HAP-1 (cell line): Measurements from ENCODE around the gene GRM8.
A peak's percentile ranks its signal among the peaks of the same experiment; 100 is the strongest.
"Not testable (repeated sequence)": the region's sequence is repeated elsewhere in the genome, so short reads cannot be mapped to it uniquely, and the experiment has no call there.

ENCODE experiments used
- DNase-seq, 2 experiments: peaks; one replicate each; pipeline ENCODE4 v3.0.0-alpha.2; 2016 to 2020; ENCODE audit warnings: low spot score in 2 of 2
- H3K27me3 ChIP-seq: fragments of 250-450 bp; sonication (Bioruptor Pico); 2 replicates; pipeline ENCODE4 v1.5.1; 2020; ENCODE audit warnings: low read depth, mild to moderate bottlenecking, moderate library complexity
- H3K36me3 ChIP-seq: fragments of 250-450 bp; sonication (Bioruptor Pico); replicated peaks from 2 replicates; pipeline ENCODE4 v1.5.1; 2020; ENCODE audit warnings: mild to moderate bottlenecking
- H3K4me1 ChIP-seq: fragments of 250-450 bp; sonication (Bioruptor Pico); 2 replicates; pipeline ENCODE4 v1.5.1; 2020; ENCODE audit warnings: mild to moderate bottlenecking
- H3K4me3 ChIP-seq: fragments of 250-450 bp; sonication (Bioruptor Pico); 2 replicates; pipeline ENCODE4 v1.5.1; 2020; ENCODE audit warnings: mild to moderate bottlenecking, moderate library complexity
- H3K9me3 ChIP-seq: fragments of 250-450 bp; sonication (Bioruptor Pico); 2 replicates; pipeline ENCODE4 v1.5.1; 2020; ENCODE audit warnings: mild to moderate bottlenecking, moderate library complexity
- in situ Hi-C: fragments of 300-500 bp; cut with MboI; formaldehyde crosslinking; loops from 3 replicates; pipeline ENCODE4 v1.14.3; 2020; ENCODE audit warnings: low sequenced_read_pairs, inconsistent platforms, mixed read lengths

Gene GRM8

DNA sequence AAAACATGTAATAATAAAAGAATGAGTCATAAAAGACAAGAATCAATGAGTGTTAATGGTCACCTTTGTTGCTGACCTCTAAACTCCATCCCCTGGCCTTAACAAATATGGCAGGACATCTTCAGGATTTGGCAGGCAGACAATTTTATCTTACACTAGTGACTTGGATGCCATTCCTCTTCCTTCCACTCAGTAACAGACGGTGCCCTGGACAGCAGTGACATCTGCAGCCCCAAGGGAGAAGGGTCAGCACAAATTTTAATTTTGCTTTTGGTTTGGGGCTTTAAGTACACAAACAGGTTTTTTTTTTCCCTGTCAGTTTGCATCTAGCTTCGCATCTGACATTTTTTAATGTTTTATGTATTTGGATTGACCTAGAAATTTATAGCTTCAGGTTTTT lies 370.8 kb downstream of the GRM8 start:
- H3K27me3 ChIP-seq, H3K4me1 ChIP-seq, in situ Hi-C loops, H3K36me3 ChIP-seq, H3K9me3 ChIP-seq, H3K4me3 ChIP-seq, DNase-seq: not testable (repeated sequence)

DNA sequence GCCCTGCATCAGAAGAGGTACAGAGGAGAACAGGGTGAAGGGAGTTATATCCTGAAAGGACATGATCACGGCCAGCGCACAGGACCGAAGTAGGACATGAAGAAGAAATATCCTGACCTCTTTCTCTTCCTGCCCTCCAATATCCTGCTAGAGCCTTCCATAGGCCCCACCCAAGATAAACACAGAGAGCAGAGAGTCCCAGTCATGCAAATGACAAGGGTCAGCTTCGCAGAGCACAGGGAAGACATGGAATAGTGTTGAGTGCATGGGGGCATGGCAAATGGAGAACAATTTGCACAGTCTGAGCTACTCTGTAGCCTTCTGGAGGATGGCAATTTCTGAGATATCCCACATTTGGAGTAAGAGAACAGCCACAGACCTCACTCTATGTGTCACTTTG lies 371.4 kb downstream of the GRM8 start:
- in situ Hi-C loops: no loop called here
- DNase-seq: no peak

DNA sequence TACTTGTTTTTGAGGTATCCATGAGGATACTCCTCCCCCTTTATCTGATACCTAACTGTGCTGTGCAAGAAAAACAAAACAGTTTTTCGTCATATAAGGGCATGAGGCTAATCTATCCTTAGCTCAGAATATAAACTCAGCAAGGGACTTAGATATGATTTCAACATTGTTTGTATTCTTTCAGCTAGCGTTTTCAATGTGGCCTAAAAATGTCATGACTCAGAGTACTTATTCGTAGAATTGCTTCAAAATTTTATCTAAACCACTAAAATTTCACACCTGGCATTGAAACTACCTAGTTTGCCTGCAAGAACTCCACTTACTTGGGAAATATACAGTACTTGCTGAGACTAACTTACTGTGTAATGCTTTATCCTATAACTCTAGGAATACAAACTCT lies 376.2 kb downstream of the GRM8 start:
- H3K36me3 ChIP-seq, H3K4me3 ChIP-seq, H3K27me3 ChIP-seq, H3K9me3 ChIP-seq, in situ Hi-C loops, DNase-seq, H3K4me1 ChIP-seq: not testable (repeated sequence)

More for the DNA sequence above, 371.4 kb downstream of the GRM8 start:
- H3K4me3 ChIP-seq: no peak overlapping the region
- H3K27me3 ChIP-seq: no peaks in the 10 kb centered on the region
- no peaks in the 10 kb centered on the region for H3K4me1 ChIP-seq
- no peaks in the 10 kb centered on the region for H3K36me3 ChIP-seq
- H3K9me3 ChIP-seq: no peaks in the 10 kb centered on the region

DNA sequence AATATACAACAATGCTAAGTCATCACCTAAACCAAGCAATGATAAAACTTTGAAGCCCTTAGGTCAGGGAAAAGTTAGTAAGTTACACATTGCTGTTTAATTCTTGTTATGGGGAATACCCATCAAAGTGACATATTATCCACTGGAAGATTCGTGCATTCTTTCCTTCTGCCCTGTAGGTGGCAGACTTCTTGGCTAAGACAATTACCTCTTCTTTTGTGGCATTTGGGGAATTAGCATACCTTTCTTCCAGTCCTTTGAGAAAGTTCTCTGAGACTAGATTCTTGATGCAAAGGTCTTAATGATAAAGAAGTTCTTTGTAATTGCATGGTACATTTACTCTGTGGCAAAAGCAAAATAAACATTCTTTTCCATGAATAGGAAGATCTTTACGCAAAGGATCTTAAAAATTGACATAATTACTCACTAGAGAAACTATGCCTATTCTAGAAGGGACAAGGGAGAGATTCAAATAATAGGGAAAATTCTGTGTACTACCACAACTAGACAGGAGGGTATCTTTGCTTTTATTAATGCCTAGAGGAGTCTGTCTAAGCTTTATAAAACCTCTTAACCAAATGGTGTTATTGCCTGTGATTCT lies 395.9 kb downstream of the GRM8 start:
- in situ Hi-C loops: no loop called here
- H3K4me3 ChIP-seq: no peak overlapping the region
- peak in 1 of 2 experiments; percentile 58 for DNase-seq
- no peaks in the 10 kb centered on the region for H3K4me1 ChIP-seq
- no peaks in the 10 kb centered on the region for H3K9me3 ChIP-seq
- no peaks in the 10 kb centered on the region for H3K27me3 ChIP-seq
- H3K36me3 ChIP-seq: no peaks in the 10 kb centered on the region

DNA sequence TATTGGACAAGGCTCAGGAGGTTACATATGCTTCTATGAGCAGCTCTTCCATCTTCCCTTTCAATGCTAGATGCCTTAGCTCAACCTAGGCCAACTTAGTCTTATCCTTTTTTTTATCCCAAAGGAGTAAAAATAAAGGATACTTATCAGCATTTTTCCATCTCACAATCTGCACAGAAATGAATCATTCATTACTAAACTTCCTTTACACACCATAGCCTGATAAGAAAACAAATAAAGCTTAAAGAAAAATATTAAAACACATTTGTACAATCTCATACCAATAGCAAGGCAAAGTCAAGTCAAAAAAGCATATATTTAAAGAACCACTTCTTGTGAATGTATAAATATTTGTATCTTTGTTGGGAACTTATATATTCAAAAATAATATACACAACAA lies 407.4 kb downstream of the GRM8 start:
- no peaks in the 10 kb centered on the region for H3K27me3 ChIP-seq
- H3K4me3 ChIP-seq: no peak overlapping the region
- no peaks in the 10 kb centered on the region for H3K36me3 ChIP-seq
- in situ Hi-C loops: no loop called here
- H3K9me3 ChIP-seq: no peaks in the 10 kb centered on the region
- DNase-seq: no peak
- no peaks in the 10 kb centered on the region for H3K4me1 ChIP-seq

DNA sequence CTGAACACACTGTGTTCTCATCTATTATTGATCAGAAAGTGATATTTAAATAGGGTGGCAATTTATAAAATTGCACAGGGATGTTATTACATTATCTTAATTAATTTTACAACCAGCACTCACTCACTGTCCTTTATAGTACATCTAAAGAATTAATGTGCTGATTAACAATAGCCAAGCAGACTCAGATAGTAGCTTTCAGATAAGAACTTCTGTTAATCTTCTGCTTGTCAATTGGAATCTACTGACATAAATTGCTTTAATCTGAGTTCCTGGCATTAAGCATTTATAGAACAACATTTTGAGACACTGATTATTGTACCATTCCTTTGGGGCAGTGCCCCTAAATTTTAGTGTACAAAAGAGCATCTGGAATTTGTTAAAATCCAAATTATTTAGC lies 408.9 kb downstream of the GRM8 start:
- no peak overlapping the region for H3K4me3 ChIP-seq
- no peaks in the 10 kb centered on the region for H3K27me3 ChIP-seq
- H3K36me3 ChIP-seq: no peaks in the 10 kb centered on the region
- H3K4me1 ChIP-seq: no peaks in the 10 kb centered on the region
- DNase-seq: no peak
- in situ Hi-C loops: no loop called here
- no peaks in the 10 kb centered on the region for H3K9me3 ChIP-seq

DNA sequence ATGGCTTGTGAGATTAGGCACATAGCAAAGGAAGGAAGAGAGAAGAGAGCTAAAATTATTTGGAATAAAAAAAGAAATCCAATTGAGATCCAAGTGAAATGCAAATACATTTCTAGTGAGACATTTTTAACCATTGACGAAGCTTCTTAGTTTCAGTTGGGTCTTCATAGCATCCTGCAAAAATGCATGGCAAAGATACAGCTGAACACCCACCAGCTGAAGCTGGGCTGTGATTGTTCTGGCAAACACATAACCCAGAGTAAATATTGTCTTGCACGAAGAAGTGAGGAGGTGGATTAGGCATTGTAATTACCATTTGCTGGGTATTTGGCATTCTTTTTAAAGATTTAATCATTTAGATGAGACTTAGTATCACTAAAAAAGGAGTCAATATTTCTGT lies 409.4 kb downstream of the GRM8 start:
- in situ Hi-C loops: no loop called here
- Histone ChIP-seq H3K27me3 (no peaks in the 10 kb centered on the region), H3K36me3 (no peaks in the 10 kb centered on the region), H3K4me1 (no peaks in the 10 kb centered on the region), H3K4me3 (no peak overlapping the region), H3K9me3 (no peaks in the 10 kb centered on the region)
- no peak for DNase-seq

DNA sequence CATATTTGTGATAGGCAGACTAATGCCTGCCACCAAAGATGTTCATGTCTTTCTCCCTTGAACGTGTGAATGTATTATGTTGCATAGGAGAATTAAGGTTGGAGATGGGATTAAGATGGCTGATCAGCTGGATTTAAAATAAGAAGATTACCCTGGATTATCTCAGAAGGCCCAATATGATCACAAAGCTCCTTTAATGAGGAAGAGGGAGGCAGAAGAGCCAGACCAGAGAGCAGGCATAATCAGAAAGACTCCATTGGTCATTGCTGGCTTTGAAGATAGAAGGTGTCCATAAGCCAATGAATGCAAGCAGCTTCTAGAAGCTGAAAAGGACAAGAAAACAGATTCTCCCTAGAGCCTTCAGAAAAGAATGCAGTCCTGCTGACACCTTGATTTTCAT lies 410.3 kb downstream of the GRM8 start:
- no peak overlapping the region for H3K4me3 ChIP-seq
- no peaks in the 10 kb centered on the region for H3K4me1 ChIP-seq
- in situ Hi-C loops: no loop called here
- no peak for DNase-seq
- no peaks in the 10 kb centered on the region for H3K9me3 ChIP-seq
- no peaks in the 10 kb centered on the region for H3K36me3 ChIP-seq
- H3K27me3 ChIP-seq: no peaks in the 10 kb centered on the region

DNA sequence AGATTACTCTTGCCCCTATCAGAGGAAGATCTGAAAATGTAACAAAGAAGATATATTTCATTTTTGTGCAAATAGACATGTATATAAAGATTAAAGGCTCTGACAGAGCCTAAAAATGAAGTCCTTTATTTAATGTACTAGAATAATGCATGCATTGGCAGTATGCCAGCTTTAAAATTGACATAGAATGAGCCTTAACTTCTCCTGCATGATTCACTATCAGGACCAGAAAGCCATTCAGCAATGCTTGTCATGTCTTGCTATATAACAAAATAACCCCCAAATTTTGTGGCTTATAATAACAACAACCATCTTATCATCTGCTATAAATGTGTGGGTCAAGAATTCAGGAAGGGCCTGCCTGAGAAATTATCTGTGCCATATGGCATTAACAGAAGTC lies 411.9 kb downstream of the GRM8 start:
- in situ Hi-C loops: no loop called here
- Histone ChIP-seq H3K36me3 (no peaks in the 10 kb centered on the region), H3K4me3 (no peak overlapping the region), H3K27me3 (no peaks in the 10 kb centered on the region), H3K4me1 (no peaks in the 10 kb centered on the region), H3K9me3 (no peaks in the 10 kb centered on the region)
- no peak for DNase-seq

DNA sequence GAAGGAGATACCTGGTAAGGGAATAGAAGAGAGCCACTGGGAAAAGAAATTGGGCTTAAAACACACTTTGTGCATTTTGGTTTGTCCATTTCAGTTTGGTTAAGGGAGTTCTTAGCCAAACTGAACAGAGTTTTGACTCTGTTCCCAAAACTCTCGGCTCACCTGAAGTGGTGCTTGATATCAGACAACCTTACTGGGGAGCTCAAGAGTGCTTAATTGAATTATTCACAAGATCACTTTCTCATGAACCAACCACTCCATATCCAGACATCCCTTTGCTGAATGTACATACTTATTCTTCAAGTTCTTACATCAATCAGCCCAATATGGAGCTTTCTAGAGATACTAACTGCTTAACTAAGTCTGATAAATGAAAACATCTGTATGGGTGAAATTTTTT lies 413.1 kb downstream of the GRM8 start:
- Histone ChIP-seq H3K4me1 (no peaks in the 10 kb centered on the region), H3K4me3 (no peak overlapping the region), H3K27me3 (no peaks in the 10 kb centered on the region), H3K36me3 (no peaks in the 10 kb centered on the region), H3K9me3 (no peaks in the 10 kb centered on the region)
- DNase-seq: no peak
- in situ Hi-C loops: no loop called here

DNA sequence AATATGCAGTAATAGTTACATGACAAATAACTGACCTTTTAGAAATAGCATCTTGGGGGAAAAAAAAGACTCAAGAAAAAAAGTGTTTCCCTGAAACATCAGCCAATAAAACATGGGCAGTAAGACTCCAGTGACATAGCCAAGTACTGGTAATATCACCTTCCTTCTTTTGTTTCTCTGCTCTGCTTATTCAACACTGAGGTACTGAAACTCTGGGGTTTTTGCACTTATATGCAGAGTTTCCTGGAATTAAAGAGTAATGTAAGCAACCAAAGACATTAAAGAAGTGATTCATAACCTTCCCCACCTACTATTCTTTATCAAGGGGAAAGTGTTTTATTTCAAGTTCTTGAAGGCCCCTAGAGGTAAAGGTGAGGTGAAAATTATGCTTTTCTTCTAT lies 414.5 kb downstream of the GRM8 start:
- no peaks in the 10 kb centered on the region for H3K9me3 ChIP-seq
- no peaks in the 10 kb centered on the region for H3K27me3 ChIP-seq
- in situ Hi-C loops: no loop called here
- no peaks in the 10 kb centered on the region for H3K36me3 ChIP-seq
- no peak overlapping the region for H3K4me3 ChIP-seq
- no peaks in the 10 kb centered on the region for H3K4me1 ChIP-seq
- no peak for DNase-seq

DNA sequence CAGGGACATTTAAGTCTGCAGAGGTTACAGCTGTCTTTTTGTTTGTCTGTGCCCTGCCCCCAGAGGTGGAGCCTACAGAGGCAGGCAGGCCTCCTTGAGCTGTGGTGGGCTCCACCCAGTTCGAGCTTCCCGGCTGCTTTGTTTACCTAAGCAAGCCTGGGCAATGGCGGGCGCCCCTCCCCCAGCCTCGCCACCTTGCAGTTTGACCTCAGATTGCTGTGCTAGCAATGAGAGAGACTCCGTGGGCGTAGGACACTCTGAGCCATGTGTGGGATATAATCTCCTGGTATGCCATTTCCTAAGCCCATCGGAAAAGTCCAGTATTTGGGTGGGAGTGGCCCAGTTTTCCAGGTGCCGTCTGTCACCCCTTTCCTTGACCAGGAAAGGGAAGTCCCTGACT lies 421.5 kb downstream of the GRM8 start:
- in situ Hi-C loops, H3K4me3 ChIP-seq, H3K9me3 ChIP-seq, H3K4me1 ChIP-seq, DNase-seq, H3K27me3 ChIP-seq, H3K36me3 ChIP-seq: not testable (repeated sequence)

DNA sequence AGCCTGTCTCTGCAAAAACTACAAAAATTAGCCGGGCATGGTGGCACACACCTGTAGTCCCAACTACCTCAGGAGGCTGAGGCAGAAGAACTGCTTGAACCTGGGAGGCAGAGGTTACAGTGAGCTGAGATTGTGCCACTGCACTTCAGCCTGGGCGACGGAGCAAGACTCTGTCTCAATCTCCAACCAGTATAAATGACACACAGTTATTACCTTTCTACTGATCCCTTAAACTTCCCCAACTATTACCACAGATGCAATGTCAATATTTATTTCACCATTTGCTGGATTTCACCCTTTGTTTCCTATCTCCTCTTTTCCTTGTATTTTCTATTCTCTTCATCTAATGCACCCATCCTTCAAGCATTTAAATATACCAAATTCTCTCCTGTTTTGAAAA lies 431.8 kb downstream of the GRM8 start:
- Histone ChIP-seq H3K9me3 (no peaks in the 10 kb centered on the region), H3K36me3 (no peaks in the 10 kb centered on the region), H3K4me1 (no peaks in the 10 kb centered on the region), H3K27me3 (peaks cover 4% of the 10 kb centered on the region; the same call in 1 of the 2 replicates), H3K4me3 (no peak overlapping the region)
- DNase-seq: no peak
- in situ Hi-C loops: loop anchor here (25.0 kb wide), 2 partner anchors 441 to 641 kb away; partner anchors contain the start of gene GRM8

DNA sequence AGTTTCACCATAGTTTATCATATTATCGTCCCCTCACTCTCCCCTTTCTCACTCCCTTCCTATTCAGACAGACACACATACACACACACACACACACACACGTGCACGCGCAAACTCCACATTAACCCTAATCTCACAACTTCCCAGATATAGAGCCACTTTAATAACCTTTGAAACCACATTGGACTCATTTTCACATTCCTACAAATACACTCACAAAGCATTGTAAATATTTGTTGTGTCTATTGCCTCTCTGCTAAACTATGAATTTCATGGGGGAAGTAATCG lies 433.6 kb downstream of the GRM8 start:
- Histone ChIP-seq H3K4me3 (no peak overlapping the region), H3K9me3 (no peaks in the 10 kb centered on the region), H3K27me3 (peaks cover 7% of the 10 kb centered on the region; the same call in 1 of the 2 replicates), H3K4me1 (no peaks in the 10 kb centered on the region), H3K36me3 (no peaks in the 10 kb centered on the region)
- DNase-seq: no peak
- in situ Hi-C loops: loop anchor here (25.0 kb wide), 2 partner anchors 443 to 643 kb away; partner anchors contain the start of gene GRM8
